Stimulated activated CD8-positive, alpha-beta memory T cell treated with anti-CD3 and anti-CD28 coated beads, Interleukin-12 subunit alpha, Interleukin-12 subunit beta, amount 100 ng/mL, for 1 hour (primary cell): Measurements from ENCODE around the gene DEDD.

Source experiments
- DNase-seq: peaks from one replicate; pipeline ENCODE4 v3.0.0-alpha.2; 2020; ENCODE audit warnings: low read depth

The DEDD gene

DNA sequence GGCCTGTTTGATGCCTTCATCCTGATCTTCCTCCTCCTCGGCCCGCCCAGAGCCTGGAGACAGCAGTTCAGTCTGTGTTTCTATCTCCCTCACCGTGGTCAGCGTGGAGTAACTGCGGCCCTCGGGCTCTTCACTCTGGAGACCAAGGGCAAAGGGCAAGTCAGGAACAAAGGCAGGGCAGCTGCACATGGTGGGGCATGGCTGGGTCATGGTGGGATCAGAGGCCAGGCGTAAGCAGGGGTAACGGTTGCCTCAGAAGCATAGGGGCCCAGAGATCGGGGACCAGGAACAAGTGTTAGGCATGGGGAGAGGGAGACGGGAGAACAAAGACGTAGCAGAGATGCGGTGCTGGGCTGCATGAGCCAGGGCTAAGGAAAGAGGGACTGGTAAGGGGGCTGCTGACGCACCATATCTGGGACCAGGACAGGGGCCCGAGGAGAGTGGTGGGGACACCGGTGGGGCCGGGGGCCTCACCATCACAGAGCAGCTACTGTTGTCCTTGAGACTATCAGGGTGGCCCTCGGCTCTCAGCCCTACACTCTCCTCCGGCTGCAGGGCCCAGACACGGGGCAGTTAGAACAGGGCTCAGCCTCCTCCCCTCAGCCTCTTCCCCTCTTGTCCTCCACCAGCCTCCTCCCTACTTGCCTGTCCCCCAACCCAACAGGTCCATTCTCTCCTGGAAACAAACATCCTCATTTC lies 59.6 kb downstream of the DEDD start:
- DNase-seq = no peak

DNA sequence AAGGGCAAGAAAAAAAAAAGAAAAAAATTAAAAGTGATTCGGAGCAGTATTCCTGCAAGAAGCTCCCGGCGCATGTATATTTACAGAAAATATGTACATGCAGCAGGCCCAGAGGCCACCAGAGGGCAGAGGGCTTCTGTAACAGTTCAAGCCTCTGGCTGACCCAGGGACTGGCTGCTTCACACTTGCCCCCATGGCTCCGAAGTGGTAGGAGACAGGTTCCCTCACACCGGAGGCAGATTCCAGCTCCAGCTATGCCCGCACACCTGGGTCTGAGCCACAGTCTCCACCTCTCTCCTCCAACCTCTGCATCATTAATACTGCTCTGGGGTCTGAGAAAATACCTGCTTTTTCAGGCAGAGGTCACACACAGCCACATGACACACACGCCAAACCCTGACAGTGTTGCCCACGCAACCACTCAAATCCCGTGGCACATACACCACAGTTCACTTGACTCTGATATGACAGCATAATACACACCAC lies 60.5 kb downstream of the DEDD start:
- DNase-seq = peak; percentile 27
